DOHH2 (cell line): Measurements from ENCODE around the gene PALM.

Experiments
- CTCF ChIP-seq: fragments of 200-600 bp; sonication (generic); IDR thresholded peaks from one replicate; pipeline ENCODE4 v1.5.1; 2014; ENCODE audit warnings: antibody characterized with exemption, mild to moderate bottlenecking, low read depth, low read length; ENCODE audit not compliant: poor library complexity, severe bottlenecking
- EZH2phosphoT487 ChIP-seq: fragments of 200-600 bp; sonication (generic); IDR thresholded peaks from 2 replicates; pipeline ENCODE4 v1.6.1; 2017; ENCODE audit warnings: borderline replicate concordance, mild to moderate bottlenecking, antibody characterized with exemption, low read length, moderate library complexity, mixed read lengths

- TF ChIP-seq CTCF (no peak), EZH2phosphoT487 (no peak)
These were observed 9.7 kb downstream of the PALM start for GRCh38 chr19:718251-718951.
